H1 (cell line): Measurements from ENCODE around the gene SLC39A11. TPM values are rescaled to one million over a fixed set of nuclear protein-coding genes. Genes with fewer than 3 reads are reported as not detected.

Experiments
- CTCF ChIA-PET: fragments of 300-600 bp; sonication (Branson Sonifier 250); formaldehyde crosslinking; loops from one replicate; lab custom pipeline; 2021; ENCODE audit not compliant: partially characterized antibody; lab: Charles Lee
- POLR2A ChIA-PET: fragments of 300-600 bp; sonication (Branson Sonifier 250); formaldehyde crosslinking; loops from one replicate; lab custom pipeline; 2021; ENCODE audit warnings: inconsistent platforms; ENCODE audit not compliant: partially characterized antibody; lab: Charles Lee
- DNase-seq, 2 experiments: peaks; one replicate each; pipeline versions ENCODE4 v3.0.0 to v3.0.0-alpha.2; 2010 to 2022; ENCODE audit warnings: low spot score in 2 of 2, low read depth in 1 of 2, mixed read lengths in 1 of 2
- FAIRE-seq: peaks from 2 replicates; lab custom pipeline; 2011; peaks lifted over from hg19 to GRCh38; lab: Jason Lieb, UNC
- H2AFZ ChIP-seq: 2 replicates; pipeline ENCODE4 v1.8.1; 2012; ENCODE audit warnings: low read length, inconsistent platforms
- H2AK5ac ChIP-seq: 2 replicates; pipeline ENCODE4 v1.6.1; 2013; ENCODE audit warnings: low read depth, low read length
- H2BK120ac ChIP-seq: replicated peaks from 2 replicates; pipeline ENCODE3; 2013; ENCODE audit warnings: low read depth, low read length, inconsistent platforms
- H2BK12ac ChIP-seq: 2 replicates; pipeline ENCODE4 v1.6.1; 2013; ENCODE audit warnings: low read depth, low read length
- H2BK15ac ChIP-seq: 2 replicates; pipeline ENCODE4 v1.6.1; 2013; ENCODE audit warnings: low read length
- H2BK20ac ChIP-seq: 2 replicates; pipeline ENCODE4 v1.6.1; 2013; ENCODE audit warnings: low read length
- H2BK5ac ChIP-seq: 2 replicates; pipeline ENCODE4 v1.6.1; 2013; ENCODE audit warnings: low read depth, low read length
- H3K14ac ChIP-seq: 2 replicates; pipeline ENCODE4 v1.6.1; 2013; ENCODE audit warnings: inconsistent platforms; ENCODE audit not compliant: insufficient read length
- H3K18ac ChIP-seq: 2 replicates; pipeline ENCODE4 v1.6.1; 2013; ENCODE audit warnings: low read length; ENCODE audit errors: extremely low read depth
- H3K23ac ChIP-seq: 2 replicates; pipeline ENCODE4 v1.6.1; 2013; ENCODE audit warnings: inconsistent platforms; ENCODE audit not compliant: insufficient read length
- H3K23me2 ChIP-seq: 2 replicates; pipeline ENCODE4 v1.6.1; 2013; ENCODE audit warnings: low read depth, low read length
- H3K27ac ChIP-seq: 2 replicates; pipeline ENCODE4 v1.6.1; 2011; ENCODE audit warnings: low read depth, low read length, inconsistent platforms
- H3K27me3 ChIP-seq, 4 experiments: replicated peaks in 1 of 4; 1 replicate in 1 of 4; 2 replicates in 3 of 4; pipeline versions ENCODE4 v1.6.1 to v1.8.1; 2011 to 2013; ENCODE audit warnings: low read length in 3 of 4, mild to moderate bottlenecking in 3 of 4, inconsistent platforms in 2 of 4, mixed read lengths in 2 of 4, moderate library complexity in 1 of 4; ENCODE audit not compliant: control insufficient read depth in 3 of 4, insufficient read depth in 3 of 4; ENCODE audit errors: extremely low read depth in 1 of 4
- H3K36me3 ChIP-seq, 4 experiments: 2 replicates each; pipeline versions ENCODE4 v1.6.1 to v1.8.1; 2011 to 2013; ENCODE audit warnings: mild to moderate bottlenecking in 4 of 4, low read length in 3 of 4, moderate library complexity in 2 of 4, control low read depth in 1 of 4, inconsistent platforms in 1 of 4; ENCODE audit not compliant: insufficient read depth in 4 of 4, control insufficient read depth in 2 of 4
- H3K4ac ChIP-seq: replicated peaks from 2 replicates; pipeline ENCODE3; 2013; ENCODE audit warnings: low read length, low read depth, mixed read lengths, inconsistent platforms; ENCODE audit not compliant: insufficient read length
- H3K4me1 ChIP-seq, 4 experiments: replicated peaks in 1 of 4; 1 replicate in 1 of 4; 2 replicates in 3 of 4; pipeline versions ENCODE4 v1.6.1 to v1.8.1; 2011 to 2013; ENCODE audit warnings: low read length in 3 of 4, inconsistent platforms in 2 of 4, mixed read lengths in 1 of 4; ENCODE audit not compliant: insufficient read depth in 4 of 4, control insufficient read depth in 3 of 4
- H3K4me2 ChIP-seq, 2 experiments: 2 replicates each; pipeline versions ENCODE4 v1.6.1 to v1.8.1; 2011 to 2013; ENCODE audit warnings: low read depth in 2 of 2, low read length in 2 of 2, control low read depth in 1 of 2, inconsistent platforms in 1 of 2, mild to moderate bottlenecking in 1 of 2; ENCODE audit not compliant: insufficient read depth in 1 of 2
- H3K4me3 ChIP-seq, 4 experiments: fragments of 200-600, 300-600 bp in 1 of 4; sonication (generic), shearing (Covaris generic), sonication (Bioruptor Twin) in 1 of 4; 2 replicates each; pipeline versions ENCODE4 v1.5.1 to v1.8.1; 2011 to 2016; ENCODE audit warnings: low read length in 4 of 4, low read depth in 3 of 4, control low read depth in 2 of 4, inconsistent platforms in 2 of 4, mild to moderate bottlenecking in 2 of 4, mixed read lengths in 1 of 4, moderate library complexity in 1 of 4; ENCODE audit not compliant: insufficient read depth in 2 of 4; ENCODE audit errors: extremely low read depth in 1 of 4
- H3K56ac ChIP-seq: replicated peaks from 2 replicates; pipeline ENCODE3; 2013; ENCODE audit warnings: low read depth, mild to moderate bottlenecking, mixed read lengths, low read length, inconsistent platforms; ENCODE audit not compliant: insufficient read length
- H3K79me1 ChIP-seq: 2 replicates; pipeline ENCODE4 v1.6.1; 2013; ENCODE audit warnings: low read depth, low read length, control low read depth
- H3K79me2 ChIP-seq, 2 experiments: 2 replicates each; pipeline versions ENCODE4 v1.6.1 to v1.8.1; 2012 to 2013; ENCODE audit warnings: low read length in 2 of 2, mild to moderate bottlenecking in 2 of 2, inconsistent platforms in 1 of 2; ENCODE audit not compliant: insufficient read depth in 2 of 2, control insufficient read depth in 1 of 2
- H3K9ac ChIP-seq, 4 experiments: replicated peaks in 1 of 4; 1 replicate in 1 of 4; 2 replicates in 3 of 4; pipeline versions ENCODE4 v1.6.1 to v1.8.1; 2011 to 2013; ENCODE audit warnings: low read depth in 3 of 4, low read length in 3 of 4, control low read depth in 2 of 4, mild to moderate bottlenecking in 2 of 4, moderate library complexity in 2 of 4, inconsistent platforms in 1 of 4; ENCODE audit errors: extremely low read depth in 1 of 4
- H3K9me3 ChIP-seq, 2 experiments: 2 replicates each; pipeline versions ENCODE4 v1.6.1 to v1.8.1; 2012 to 2013; ENCODE audit warnings: mild to moderate bottlenecking in 2 of 2, moderate library complexity in 2 of 2, control low read depth in 1 of 2, inconsistent platforms in 1 of 2, low read depth in 1 of 2, low read length in 1 of 2, mixed read lengths in 1 of 2; ENCODE audit not compliant: insufficient read depth in 2 of 2
- H4K20me1 ChIP-seq, 2 experiments: replicated peaks in 1 of 2; 2 replicates each; pipeline versions ENCODE3 to v1.8.1; 2011 to 2013; ENCODE audit warnings: inconsistent platforms in 2 of 2, low read length in 2 of 2, mild to moderate bottlenecking in 1 of 2; ENCODE audit not compliant: insufficient read depth in 2 of 2, control insufficient read depth in 1 of 2
- H4K5ac ChIP-seq: 2 replicates; pipeline ENCODE4 v1.6.1; 2013; ENCODE audit warnings: low read length, low read depth, mixed read lengths, inconsistent platforms; ENCODE audit not compliant: insufficient read length
- H4K8ac ChIP-seq: 2 replicates; pipeline ENCODE4 v1.8.0; 2013; ENCODE audit warnings: mild to moderate bottlenecking, moderate library complexity, low read length, inconsistent platforms; ENCODE audit not compliant: insufficient read depth; ENCODE audit errors: extremely low read depth
- H4K91ac ChIP-seq: replicated peaks from 2 replicates; pipeline ENCODE3; 2013; ENCODE audit warnings: low read length, mixed read lengths, inconsistent platforms; ENCODE audit not compliant: insufficient read length
- ATF2 ChIP-seq: IDR thresholded peaks from 2 replicates; pipeline ENCODE4 v1.6.1; 2012; ENCODE audit warnings: low read length, inconsistent platforms
- BCL11A ChIP-seq, 2 experiments: IDR thresholded peaks; one replicate each; pipeline ENCODE4 v1.6.1; 2011; ENCODE audit warnings: low read depth in 2 of 2, low read length in 2 of 2, mild to moderate bottlenecking in 2 of 2
- EP300 ChIP-seq, 2 experiments: IDR thresholded peaks; 1 replicate in 1 of 2; 2 replicates in 1 of 2; pipeline ENCODE4 v1.6.1; 2011 to 2012; ENCODE audit warnings: low read depth in 2 of 2, low read length in 2 of 2, mild to moderate bottlenecking in 2 of 2, borderline replicate concordance in 1 of 2, inconsistent platforms in 1 of 2, moderate library complexity in 1 of 2
- POLR2AphosphoS5 ChIP-seq: IDR thresholded peaks from 2 replicates; pipeline ENCODE4 v1.6.1; 2011; ENCODE audit warnings: low read depth, low read length
- TAF1 ChIP-seq: IDR thresholded peaks from 2 replicates; pipeline ENCODE4 v1.6.1; 2011; ENCODE audit warnings: mild to moderate bottlenecking, low read depth, low read length
- ZNF274 ChIP-seq: IDR thresholded peaks from 2 replicates; pipeline ENCODE4 v1.7.0; 2012; ENCODE audit warnings: low read length, borderline replicate concordance; ENCODE audit errors: extremely low read depth
- WGBS, 2 experiments: shearing (Covaris generic) in 1 of 2; methylation state at CpG; one replicate each; pipeline versions ENCODE4 v1.1.6 to v1.1.7; 2013 to 2015; ENCODE audit warnings: low lambda C conversion rate in 2 of 2, mixed read lengths in 2 of 2, inconsistent platforms in 1 of 2, low coverage in 1 of 2, missing lambda C conversion rate in 1 of 2; ENCODE audit not compliant: insufficient replicate concordance in 2 of 2, insufficient coverage in 1 of 2, insufficient read length in 1 of 2; ENCODE audit errors: extremely low coverage in 1 of 2, missing lambda C conversion rate in 1 of 2; 5-methylcytosine and 5-hydroxymethylcytosine counted together
- polyA plus RNA-seq, 7 experiments: library from polyadenylated mRNA; depleted of rRNA in 3 of 7; stranded (reverse) in 5 of 7; unstranded in 2 of 7; fragments of >200 nt in 5 of 7; fragments of 200-250 nt in 2 of 7; gene quantifications; 1 replicate in 5 of 7; 2 replicates in 1 of 7; 4 replicates in 1 of 7; pipeline versions ENCODE4 v1.2.1 to v1.2.3, GENCODE V29; 2011 to 2013; ENCODE audit warnings: missing spikeins in 2 of 7, mixed read lengths in 2 of 7
- total RNA-seq: library from RNA; stranded (reverse); fragmentation: NEBNext Ultra II Directional; extraction: Animal tissue kit (Norgen Biotek cat#: 25700); gene quantifications from 2 replicates; pipeline ENCODE4 v1.2.1, GENCODE V29; 2021

Gene SLC39A11
- total and polyA plus RNA-seq, 2 of the 8 experiments (the other 6 are each of a cell fraction or from before 2014, with no cell fraction given): 12.2 to 19.6 TPM

DNA sequence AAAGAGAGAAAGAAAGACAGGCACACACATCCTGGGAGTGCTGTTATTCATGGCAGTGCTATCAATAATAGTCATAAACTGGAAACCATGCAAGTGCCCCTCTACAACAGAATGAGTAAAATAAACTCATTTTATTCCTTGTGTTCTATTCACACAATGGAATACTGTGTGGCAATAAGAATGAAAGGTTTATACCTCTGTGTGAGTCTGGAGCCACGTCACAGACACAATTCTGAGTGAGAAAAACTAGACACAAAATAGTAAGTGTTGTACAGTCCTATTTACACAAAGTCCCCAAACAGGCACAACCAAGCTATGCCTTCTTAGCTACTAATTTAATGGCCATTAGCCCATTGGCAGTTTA lies 429.7 kb downstream of the SLC39A11 start:
- Histone ChIP-seq H3K9ac (no peak overlapping the region), H3K27me3 (no peaks in the 10 kb centered on the region; a peak in 1 of 7 replicates), H2BK20ac (no peak overlapping the region), H3K4me2 (no peak overlapping the region), H2BK120ac (no peak overlapping the region), H3K56ac (no peak overlapping the region), H2BK15ac (no peak overlapping the region), H4K20me1 (no peaks in the 10 kb centered on the region), H3K27ac (no peak overlapping the region), H3K4me3 (no peak overlapping the region), H2AK5ac (no peak overlapping the region), H4K5ac (no peak overlapping the region), H3K4ac (no peak overlapping the region), H4K8ac (no peak overlapping the region), H2AFZ (no peak overlapping the region), H3K4me1 (peaks cover 0 to 17% (median 8%) of the 10 kb centered on the region in 4 experiments; a peak in 5 of 7 replicates), H3K79me1 (no peaks in the 10 kb centered on the region), H3K9me3 (no peaks in the 10 kb centered on the region), H4K91ac (no peak overlapping the region), H3K36me3 (no peaks in the 10 kb centered on the region), H3K14ac (no peak overlapping the region), H2BK12ac (no peak overlapping the region), H2BK5ac (no peak overlapping the region), H3K18ac (no peak overlapping the region), H3K79me2 (no peaks in the 10 kb centered on the region), H3K23me2 (no peaks in the 10 kb centered on the region), H3K23ac (no peak overlapping the region)
- DNase-seq: no peak
- FAIRE-seq: no peak
- TF ChIP-seq EP300 (IDR thresholded peaks at IDR 0.05; ENCODE audit: borderline replicate concordance in 1 of 2, low read depth in 2 of 2, low read length in 2 of 2) (no peak), TAF1 (no peak), POLR2AphosphoS5 (no peak), BCL11A (IDR thresholded peaks at IDR 0.05; ENCODE audit: low read depth in 2 of 2, low read length in 2 of 2) (no peak), ATF2 (no peak), ZNF274 (no peak)
- ChIA-PET POLR2A (no interaction called here), CTCF (interaction anchor here (2.0 kb wide), 1 partner anchor 102 kb away, joined by 8 read pairs; no protein-coding TSS in a partner anchor)
- WGBS, 2 experiments: 69% methylated on average over 1 of the region's 1 CpG; no CpG with 5 or more reads in 1 of the 2 experiments
